Measurements from ENCODE around the gene DAPP1.
"Not testable (repeated sequence)": the region's sequence is repeated elsewhere in the genome, so short reads cannot be mapped to it uniquely, and the experiment has no call there.

DAPP1 gene

DNA sequence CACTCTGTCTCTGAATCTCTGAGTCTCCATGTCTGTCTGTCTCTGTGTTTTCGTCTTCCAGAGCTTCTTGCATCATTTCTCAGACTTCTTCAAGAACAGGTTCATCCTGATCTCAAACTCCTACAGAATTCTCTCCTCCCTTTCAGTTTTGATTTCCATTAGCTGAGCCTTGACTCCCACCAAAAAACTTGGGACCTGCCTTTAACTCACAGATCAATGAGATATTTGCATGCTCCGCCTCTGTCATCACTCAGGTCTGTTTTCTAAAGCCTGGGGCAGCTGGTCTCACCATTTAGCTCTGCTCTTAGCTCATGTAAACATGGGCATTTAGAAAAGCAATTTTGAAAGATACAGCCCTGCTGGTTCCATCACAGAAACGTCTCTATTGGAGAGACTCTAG, 8.6 kb downstream of the DAPP1 start:
- no peak for DNase-seq

DNA sequence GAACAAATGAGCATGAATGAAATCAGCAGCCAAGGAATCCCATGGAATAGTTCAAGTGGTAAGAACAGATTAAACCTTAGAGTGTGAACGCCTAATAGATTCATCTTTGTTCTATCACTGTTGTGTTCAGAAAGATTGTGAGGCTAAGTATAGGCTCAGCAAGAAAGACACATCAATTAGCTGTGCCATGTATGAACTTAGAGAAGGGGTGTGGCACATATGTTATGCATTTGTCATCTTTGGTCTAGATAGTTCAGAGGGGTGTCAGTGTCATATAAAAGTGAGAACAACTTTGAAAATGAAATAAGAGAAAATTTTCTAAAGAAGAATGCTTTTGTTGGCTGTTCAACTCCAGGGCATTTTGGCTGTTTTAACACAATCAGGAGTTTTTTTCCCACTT, 9.4 kb downstream of the DAPP1 start:
- DNase-seq: no peak

DNA sequence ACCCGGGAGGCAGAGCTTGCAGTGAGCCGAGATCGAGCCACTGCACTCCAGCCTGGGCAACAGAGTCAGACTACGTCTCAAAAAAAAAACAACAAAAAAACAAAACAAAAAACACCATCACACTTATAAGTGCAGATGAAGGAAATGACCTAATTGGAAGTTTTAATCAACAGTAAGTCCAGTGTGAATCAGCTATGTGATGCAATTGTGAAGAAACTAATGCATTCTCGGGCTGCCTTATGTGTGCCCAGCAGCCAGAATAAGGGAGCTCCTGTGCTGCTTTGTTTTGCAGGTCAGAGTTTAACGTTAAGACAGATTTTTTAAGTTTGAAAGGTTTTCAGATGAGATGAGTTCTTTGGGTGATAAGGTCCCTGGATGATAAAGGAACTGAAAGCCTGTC, 10.8 kb downstream of the DAPP1 start:
- no peak for DNase-seq

DNA sequence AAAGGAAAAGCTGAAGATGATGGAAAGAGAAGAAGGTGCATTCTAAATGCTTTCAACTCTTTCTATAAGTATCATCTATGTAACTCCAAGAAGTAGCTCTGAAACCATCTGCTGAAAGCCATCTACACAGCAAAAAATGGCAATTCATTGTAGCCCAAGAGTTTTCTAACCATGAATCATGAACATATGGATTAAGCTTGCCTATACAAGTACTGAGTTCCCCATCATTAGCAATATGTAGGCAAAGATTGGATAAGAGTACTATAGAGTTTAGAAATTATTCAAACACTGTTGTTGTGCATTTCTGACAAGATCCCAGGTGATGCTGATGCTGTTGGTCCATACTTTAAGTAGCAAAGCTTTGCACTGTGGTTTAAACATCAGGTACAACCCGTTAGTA, 11.2 kb downstream of the DAPP1 start:
- DNase-seq: no peak

DNA sequence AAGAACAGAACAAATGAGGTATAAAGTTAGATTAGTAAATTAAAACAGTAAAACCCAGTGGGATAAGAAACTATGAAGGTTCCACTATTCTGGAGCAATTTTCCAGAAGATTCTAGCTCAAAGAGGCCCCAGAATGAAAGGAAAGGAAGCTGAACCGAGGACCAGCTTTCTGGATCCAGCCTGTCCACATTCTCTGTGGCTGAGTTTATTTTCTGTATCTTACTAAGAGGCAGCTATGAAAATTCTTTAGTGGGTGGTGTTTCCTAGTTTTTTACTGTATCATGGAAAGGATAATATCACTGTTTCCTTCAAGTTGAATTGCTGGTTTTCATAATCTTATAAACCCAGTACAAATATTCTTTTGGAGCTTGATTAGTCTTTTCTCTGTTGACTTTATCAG, 11.8 kb downstream of the DAPP1 start:
- no peak for DNase-seq

DNA sequence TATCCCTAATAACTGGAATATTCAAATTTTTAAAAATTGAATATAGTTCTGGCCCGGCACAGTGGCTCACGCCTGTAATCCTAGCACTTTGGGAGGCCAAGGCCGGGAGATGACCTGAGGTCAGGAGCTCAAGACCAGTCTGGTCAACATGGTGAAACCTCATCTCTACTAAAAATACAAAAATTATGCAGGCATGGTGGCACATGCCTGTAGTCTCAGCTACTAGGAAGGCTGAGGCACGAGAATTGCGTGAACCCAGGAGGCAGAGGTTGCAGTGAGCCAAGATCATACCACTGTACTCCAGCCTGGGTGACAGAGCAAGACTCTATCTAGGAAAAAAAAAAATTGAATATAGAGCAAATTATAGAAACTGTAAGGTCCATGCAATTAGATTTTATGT, 13.4 kb downstream of the DAPP1 start:
- not testable (repeated sequence) for DNase-seq

DNA sequence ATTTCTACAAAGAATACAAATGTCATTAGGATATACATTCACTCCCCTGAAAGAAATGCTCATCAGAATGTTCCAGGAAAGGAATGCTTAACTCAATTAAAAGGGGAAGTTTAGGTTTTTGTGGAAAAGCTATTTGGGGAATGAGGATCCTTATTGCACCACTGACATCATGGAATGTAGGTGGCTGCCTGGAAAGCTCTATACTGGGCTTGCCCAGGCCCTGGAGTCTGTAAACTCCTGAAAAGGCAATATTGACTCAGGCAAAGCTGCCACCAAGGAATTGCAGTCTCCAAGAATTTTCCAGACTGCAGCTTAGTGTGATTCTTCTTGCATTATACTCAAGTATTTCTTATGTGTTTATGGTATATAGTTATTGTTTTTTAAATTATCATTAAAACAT, 15.7 kb downstream of the DAPP1 start:
- DNase-seq: no peak

DNA sequence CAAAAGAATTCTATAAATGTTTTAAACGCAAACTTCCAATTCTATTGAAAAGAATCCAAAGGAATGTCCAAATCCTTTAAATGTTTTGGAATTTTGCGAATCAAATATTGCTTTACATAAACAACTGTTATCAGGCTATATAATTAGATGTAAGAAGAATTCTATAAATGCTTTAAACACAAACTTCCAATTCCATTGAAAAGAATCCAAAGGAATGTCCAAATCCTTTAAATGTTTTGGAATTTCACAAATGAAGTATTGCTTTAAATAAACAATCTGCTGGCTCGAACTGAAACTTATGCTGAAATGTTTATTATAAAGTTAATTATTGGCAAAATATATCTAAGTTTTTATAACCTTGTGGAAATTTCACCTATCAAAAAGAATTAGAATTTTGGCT, 16.1 kb downstream of the DAPP1 start:
- no peak for DNase-seq

DNA sequence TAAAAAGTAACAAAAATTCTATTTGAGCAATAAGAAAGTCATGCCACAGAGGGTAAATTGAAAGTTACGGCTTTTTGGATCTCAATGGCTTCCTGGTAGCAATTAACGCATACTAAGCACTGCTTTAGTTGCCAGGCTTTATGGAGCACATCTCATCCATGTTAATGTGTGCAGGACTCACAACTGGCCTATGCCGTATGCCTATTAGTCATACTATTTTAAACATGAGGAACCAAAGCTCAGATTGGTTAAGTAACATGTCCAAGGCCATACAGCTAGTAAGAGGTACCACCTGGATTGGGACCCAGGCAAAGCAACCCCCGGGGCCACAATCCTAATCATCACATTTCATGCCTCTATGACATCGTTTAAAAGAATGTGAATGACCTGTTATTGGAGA, 17.1 kb downstream of the DAPP1 start:
- no peak for DNase-seq

DNA sequence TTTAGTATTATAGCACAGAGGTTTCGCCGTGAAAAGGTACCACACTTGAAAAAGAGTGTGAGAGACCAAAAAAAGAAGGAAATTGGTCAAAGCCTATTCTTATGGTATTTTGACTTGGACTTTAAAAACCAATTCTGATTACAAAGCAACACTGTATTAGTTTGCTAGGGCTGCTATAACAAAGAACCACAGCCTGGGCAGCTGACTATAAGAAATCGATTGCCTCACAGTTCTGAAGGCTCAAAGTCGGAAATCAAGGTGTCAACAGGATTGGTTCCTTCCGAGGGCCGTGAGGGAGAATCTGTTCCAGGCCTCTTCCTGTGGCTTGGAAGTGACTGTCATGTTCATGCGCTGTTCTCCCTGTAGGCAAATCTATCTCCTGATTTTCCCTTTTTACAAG, 17.9 kb downstream of the DAPP1 start:
- no peak for DNase-seq

DNA sequence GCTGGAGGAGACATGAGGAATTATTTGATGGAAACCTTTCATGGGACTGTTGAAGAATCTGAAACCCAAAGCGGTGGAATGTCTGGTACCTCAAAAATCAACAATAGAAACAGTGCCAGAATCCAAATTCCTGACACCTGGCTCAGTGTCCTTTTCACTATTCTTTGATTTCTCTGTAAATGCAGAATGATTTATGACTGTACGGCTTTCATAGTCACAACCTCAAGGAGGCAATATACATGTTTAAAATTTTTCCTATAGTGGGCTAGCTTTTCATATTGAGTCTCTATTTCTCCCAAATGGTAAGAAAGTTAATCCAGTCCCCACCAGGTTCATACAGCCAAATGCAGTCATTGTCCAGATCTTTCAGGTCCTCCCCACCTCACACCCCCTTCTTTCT, 19.3 kb downstream of the DAPP1 start:
- no peak for DNase-seq

DNA sequence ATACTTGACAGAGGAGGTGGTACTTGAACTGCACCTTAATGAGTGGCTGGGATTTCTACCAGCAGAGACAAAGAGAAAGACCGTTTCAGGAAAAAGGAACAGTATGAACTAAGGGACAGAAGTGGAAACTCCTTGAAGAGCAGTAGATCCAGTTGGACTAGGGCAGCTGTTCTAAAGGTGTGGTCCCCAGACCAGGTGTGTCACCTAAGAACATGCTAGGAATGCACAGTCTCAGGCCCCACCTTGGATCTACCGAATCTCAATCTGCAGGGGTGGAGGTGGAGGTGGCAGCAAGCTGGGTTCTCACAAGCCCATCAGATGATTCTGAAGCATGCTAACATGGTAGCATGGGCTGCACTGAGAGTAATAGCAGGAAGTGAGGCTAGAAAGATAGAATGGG, 22.3 kb downstream of the DAPP1 start:
- no peak for DNase-seq

DNA sequence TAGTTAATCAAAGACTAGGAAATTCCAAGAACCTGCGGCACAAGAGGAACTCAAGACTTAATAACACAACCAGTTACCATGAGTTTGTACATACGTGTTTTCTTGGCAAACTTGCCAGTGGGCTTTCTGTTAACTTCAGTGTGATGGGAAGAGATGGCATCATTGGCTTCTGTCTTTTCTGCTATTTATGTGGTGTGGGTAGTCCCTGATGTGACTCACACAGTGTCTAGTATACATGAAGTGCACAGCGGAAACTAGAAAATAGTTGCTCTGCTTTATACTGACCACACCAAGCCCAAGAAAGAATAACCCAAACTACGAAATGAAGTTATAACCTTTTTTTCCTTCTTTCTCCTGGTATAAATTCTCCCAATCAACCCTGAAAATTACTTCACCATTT, 24.5 kb downstream of the DAPP1 start:
- no peak for DNase-seq

DNA sequence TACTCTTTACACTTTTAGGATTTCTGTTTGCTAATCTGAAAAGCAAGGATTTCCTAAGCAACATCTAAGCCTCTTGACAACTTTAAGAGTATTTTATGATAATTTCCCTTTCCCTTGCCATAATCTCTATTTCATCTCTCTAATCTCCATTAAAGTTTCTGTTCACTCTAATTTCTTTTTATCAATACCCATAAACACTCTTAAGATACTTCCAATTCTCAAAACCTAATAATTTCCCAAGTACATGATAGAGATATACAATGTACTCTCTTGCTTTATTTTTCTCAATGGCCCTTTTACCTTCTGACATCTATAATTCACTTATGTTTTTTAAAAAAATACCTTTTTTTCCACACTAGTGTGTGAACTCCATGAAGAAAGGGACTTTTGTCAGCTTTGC, 26.8 kb downstream of the DAPP1 start:
- no peak for DNase-seq

DNA sequence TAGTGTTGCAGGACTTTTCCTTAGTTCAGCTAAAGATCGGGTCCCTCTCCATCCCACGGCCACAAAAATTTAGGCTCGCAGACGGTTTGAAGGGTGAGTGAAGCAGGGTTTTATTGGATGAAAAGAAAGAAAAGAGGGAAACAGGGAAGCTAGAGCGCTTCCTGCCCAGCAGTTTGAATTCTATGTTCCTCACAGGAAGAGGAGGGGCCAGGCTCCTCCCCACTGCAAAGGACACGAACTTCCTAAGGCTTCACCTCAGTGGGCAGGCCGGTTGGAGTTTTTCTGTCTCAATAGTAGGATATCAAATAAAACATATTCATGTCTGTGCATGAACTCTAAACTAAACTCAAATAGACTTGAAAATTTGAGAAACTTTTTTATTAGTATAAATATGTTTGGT, 27.4 kb downstream of the DAPP1 start:
- no peak for DNase-seq

DNA sequence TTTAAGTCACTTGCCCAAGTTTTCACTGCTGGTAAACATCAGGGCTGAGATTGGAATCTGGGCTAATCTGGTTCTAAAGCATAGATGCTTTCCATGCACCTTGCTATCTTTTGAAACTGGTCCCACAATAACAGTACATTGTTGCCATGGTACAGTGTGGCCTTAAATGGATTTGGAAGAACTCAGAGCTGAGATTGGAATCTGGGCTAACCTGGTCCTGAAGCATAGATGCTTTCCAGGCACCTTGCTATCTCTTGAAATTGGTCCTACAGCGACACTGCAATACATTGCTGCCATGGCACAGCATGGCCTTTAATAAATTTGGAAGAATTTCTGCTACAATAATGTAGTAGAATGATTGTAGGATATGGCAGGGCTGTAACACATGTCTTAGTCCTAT, 28.6 kb downstream of the DAPP1 start:
- DNase-seq: no peak

DNA sequence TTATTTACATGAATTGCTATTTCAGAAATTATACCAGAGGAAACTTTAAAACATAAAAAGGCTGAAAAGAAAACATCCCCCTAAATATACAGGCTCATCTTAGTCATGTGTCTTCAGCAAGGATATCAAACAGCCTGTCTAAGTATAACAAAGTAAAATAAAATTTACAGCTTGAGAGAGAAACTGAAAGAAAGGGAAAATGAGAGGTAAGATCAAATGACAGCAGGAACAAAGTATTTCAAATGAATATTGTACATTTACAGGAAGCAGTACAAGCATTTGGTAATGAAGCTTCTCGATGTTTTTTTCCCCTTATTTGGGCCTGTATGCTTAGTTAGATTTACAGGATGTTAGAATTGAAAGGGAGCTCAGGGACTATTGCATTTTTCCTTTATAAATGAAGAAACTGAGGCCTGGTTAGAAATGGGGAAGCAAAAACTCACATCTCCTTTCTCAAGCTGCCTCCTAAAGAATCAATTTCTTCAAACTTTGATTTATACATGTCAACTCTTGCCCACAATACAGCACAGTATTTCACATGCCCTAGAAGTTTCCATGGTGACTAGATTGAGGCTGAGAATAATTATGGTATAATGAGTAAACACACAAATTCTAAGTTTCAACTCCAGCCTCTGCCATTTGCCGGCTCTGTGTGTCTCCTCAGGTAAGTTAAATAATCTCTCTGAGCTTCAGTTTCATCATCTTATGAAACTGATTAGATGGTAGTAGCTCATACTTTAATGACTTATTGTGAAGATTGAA, 29.3 kb downstream of the DAPP1 start:
- DNase-seq: no peak

DNA sequence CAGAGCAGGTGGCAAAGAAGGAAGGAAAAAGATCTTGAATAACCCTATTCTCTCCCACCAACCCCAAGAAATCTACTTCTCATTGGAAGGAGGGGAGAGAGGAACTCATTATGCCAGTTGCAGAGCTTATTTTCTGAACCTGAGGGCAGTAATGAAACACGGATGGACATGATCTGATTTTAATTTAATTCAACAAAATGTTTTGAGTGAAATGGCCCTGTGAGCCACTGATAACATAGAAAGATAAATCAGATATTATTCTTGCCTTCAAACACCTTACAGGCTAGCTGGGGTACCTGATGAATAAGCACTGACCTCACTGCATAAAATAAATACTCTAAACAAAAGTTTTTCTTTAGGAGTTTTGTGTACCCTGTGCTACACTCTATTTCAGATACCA, 30.3 kb downstream of the DAPP1 start:
- DNase-seq: no peak

DNA sequence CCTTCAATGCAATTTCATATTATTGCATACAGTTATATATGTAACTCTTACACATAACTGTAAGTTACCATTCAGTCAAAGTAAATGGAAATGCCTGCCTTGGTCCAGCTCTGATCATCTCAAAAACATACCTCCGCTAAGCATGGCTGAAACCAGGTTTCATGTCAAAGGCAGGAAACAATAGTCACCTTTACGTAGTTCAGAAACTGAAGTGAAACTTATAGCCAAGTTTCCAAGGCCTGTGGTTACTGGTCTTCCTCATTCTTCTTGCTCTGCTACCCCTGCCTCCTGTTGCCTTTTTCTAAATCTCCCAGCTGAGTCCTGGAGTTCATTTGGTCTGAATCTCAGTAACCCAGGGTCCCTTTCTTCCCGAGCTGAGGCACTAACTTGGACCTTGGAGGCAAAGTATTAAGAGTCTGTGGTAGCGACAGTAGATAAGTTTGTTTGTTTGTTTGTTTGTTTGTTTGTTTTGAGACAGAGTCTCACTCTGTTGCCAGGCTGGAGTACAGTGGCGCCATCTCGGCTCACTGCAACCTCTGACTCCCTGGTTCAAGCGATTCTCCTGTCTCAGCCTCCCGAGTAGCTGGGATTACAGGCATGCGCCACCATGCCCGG, 30.8 kb downstream of the DAPP1 start:
- no peak for DNase-seq

DNA sequence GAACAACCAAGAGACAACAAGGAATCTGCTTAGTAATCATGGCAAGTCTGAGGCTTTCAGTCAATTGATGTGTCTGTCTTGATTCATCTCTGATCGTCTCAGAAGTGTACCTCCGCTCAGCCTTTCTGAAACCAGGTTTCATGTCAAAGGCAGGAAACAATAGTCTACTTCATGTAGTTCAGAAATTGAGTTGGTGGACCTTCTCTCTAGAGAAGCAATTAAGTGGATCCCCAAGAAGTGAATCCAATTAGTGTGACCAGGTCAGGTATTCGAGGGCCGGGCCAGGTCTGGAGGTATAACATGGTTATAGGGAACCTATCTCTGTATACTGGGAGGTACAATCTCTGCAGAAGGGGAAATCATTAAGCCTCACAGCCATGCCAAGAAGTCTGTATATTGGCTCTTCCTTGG, 32.0 kb downstream of the DAPP1 start:
- DNase-seq: no peak

DNA sequence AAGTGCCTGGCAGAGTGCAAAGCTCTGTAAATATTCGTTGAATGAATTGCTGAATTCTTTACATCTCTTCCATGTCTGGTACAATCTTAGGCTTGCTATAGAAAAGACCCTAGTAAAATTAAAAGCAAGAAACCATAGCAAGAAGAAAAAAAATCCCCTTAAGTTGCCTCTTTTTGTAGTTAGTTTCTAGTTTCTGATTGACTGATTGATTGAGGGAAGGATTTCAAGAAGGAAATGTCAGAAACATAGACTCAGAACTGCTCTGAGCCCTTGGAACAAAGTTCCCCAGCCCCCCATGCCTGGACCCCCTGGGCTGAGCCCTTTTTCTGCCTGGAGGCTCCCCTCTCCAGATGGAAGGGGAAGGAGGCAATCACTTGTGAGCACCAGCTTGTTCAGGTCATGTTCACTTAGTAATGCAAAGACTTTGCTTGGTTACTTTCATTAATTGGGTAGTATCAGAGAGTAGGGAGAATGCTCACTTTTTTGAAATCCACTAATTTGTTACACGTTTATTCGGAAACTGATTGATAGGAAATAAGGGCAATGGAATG, 35.6 kb downstream of the DAPP1 start:
- DNase-seq: no peak

DNA sequence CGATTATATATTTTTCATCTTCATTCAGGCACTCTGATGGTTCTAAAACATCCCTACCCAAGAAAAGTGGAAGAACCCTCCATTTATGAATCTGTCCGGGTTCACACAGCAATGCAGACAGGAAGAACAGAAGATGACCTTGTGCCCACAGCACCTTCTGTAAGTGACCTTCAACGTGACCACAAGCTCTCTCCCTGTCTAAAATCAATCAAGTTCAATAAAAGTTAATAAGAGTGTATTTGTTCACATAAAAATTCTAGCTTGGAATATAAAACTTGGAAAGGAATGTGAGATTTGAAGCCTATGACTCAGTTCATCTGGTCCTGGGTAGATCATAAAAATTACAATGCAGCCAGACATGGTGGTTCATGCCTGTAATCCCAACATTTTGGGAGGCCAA, 36.6 kb downstream of the DAPP1 start:
- DNase-seq: no peak

DNA sequence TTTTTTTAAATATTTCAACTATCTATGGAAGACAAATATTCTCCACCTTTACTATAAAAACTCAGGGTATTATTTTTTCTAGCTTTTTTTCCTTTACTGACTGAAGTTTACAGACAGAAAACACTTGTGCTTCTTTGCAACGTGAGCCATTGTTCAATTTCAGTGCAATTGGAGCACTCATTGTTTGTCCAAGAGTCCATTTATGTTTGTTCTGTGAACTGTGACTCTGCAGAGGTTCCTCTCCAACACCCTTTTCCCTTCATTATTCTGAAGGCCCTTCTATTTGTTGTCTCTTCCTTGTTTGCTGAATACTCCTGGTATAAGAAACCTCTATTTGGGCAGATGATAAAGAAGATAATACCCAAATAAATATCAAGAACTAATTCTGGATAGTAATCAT, 37.4 kb downstream of the DAPP1 start:
- DNase-seq: no peak

DNA sequence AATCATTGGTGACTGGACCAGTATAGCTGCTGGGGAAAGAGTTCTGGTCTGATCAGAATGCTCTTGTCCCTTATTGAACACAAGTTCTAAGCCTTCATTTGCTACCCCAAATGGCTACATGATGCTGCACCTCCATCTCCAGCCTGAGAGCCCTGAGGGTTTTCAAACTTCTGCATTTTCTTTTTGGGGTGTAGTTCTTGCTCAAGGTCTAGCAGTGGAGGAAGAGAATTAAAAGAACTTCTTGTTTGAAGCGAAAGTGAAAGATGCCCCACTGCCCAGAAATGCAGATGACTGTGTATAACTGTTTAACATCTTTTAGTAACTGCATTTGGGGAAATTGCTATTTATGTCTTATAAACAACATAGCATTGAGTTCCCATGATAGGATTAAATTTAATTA, 39.1 kb downstream of the DAPP1 start:
- DNase-seq: peak; percentile 12

DNA sequence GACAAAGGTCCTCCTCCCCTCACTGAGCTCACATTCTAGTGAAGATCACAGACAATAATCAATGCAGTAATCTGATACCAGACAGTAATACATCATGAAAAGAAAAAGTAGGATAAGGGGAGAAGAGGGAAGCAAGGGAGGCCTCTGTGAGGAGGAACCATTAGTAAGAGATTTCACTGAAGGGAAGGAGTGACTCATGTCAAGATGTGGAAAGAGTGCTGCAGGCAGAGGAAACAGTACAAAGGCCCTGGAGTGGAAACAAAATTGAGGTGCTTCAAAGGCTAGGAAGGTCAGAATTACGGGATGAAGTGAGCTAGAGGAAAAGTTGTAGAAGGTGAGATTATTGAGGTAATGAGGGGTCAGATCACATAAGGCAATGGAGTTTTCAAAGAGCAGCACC, 39.5 kb downstream of the DAPP1 start:
- no peak for DNase-seq
